GM12878 (cell line): Measurements from ENCODE around the gene RYR2. TPM values are rescaled to one million over a fixed set of nuclear protein-coding genes. Genes with fewer than 3 reads are reported as not detected.

Experiments used
- ATAC-seq: fragments of 200-7000 bp; cut with Tn5 transposase; 3 replicates; pipeline ENCODE4 v1.9.1; 2020; ENCODE audit warnings: mild to moderate bottlenecking, moderate library complexity
- BruUV-seq: library from RNA; stranded (reverse); fragments of 400-500 nt; replicated peaks from 2 replicates; lab custom pipeline; 2021; lab: Mats Ljungman, UMichigan
- CTCF ChIA-PET: fragments of 300-600 bp; sonication (Branson Sonifier 250); formaldehyde crosslinking; extraction: SDS; loops from one replicate; lab custom pipeline; 2021; ENCODE audit warnings: inconsistent platforms; lab: Yijun Ruan, JAX
- POLR2A ChIA-PET: fragments of 350-600 bp; formaldehyde crosslinking; extraction: SDS; loops from one replicate; lab custom pipeline; 2021; ENCODE audit warnings: inconsistent platforms; lab: Charles Lee
- RAD21 ChIA-PET: fragments of 300-600 bp; sonication (Branson Sonifier 250); formaldehyde crosslinking; loops from one replicate; lab custom pipeline; 2023; ENCODE audit warnings: antibody characterized with exemption; ENCODE audit not compliant: unreplicated experiment; lab: Charles Lee
- SMC1A ChIA-PET: fragments of 300-600 bp; sonication (Branson Sonifier 250); formaldehyde crosslinking; loops from one replicate; lab custom pipeline; 2023; ENCODE audit not compliant: unreplicated experiment, uncharacterized antibody; lab: Charles Lee
- DNase-seq: peaks from one replicate; pipeline ENCODE4 v3.0.0-alpha.2; 2011; ENCODE audit warnings: low read depth, low spot score
- FAIRE-seq: peaks from 3 replicates; lab custom pipeline; 2011; peaks lifted over from hg19 to GRCh38; lab: Jason Lieb, UNC
- H2AFZ ChIP-seq: 2 replicates; pipeline ENCODE4 v1.6.0; 2011; ENCODE audit warnings: low read depth, low read length, control low read depth; ENCODE audit not compliant: control insufficient read depth
- H3K27ac ChIP-seq: 2 replicates; pipeline ENCODE4 v1.5.1; 2011; ENCODE audit warnings: control low read depth; ENCODE audit not compliant: control insufficient read depth, insufficient read depth
- H3K27me3 ChIP-seq, 2 experiments: replicated peaks in 1 of 2; 2 replicates each; pipeline versions ENCODE4 v1.6.0 to v1.6.1; 2011; ENCODE audit warnings: low read length in 1 of 2; ENCODE audit not compliant: control insufficient read depth in 2 of 2, insufficient read depth in 2 of 2
- H3K36me3 ChIP-seq, 2 experiments: 2 replicates each; pipeline ENCODE4 v1.5.1; 2011; ENCODE audit warnings: low read length in 1 of 2; ENCODE audit not compliant: control insufficient read depth in 2 of 2, insufficient read depth in 2 of 2
- H3K4me1 ChIP-seq: 2 replicates; pipeline ENCODE4 v1.6.1; 2011; ENCODE audit warnings: mild to moderate bottlenecking, low read length, moderate library complexity, mixed read lengths; ENCODE audit not compliant: control insufficient read depth, insufficient read depth
- H3K4me2 ChIP-seq: 2 replicates; pipeline ENCODE4 v1.6.0; 2011; ENCODE audit warnings: control low read depth; ENCODE audit not compliant: control insufficient read depth, insufficient read depth
- H3K4me3 ChIP-seq: fragments of 200-600 bp; sonication (generic); 2 replicates; pipeline ENCODE4 v1.5.1; 2016
- H3K79me2 ChIP-seq: 2 replicates; pipeline ENCODE4 v1.6.0; 2011; ENCODE audit warnings: low read length; ENCODE audit not compliant: control insufficient read depth, insufficient read depth
- H3K9ac ChIP-seq: 2 replicates; pipeline ENCODE4 v1.8.0; 2011; ENCODE audit warnings: low read length, control low read depth, mixed read lengths; ENCODE audit not compliant: control insufficient read depth, insufficient read depth
- H3K9me3 ChIP-seq: replicated peaks from 3 replicates; pipeline ENCODE4 v1.5.1; 2011; ENCODE audit warnings: mild to moderate bottlenecking, low read length; ENCODE audit not compliant: control insufficient read depth, insufficient read depth
- H4K20me1 ChIP-seq: 2 replicates; pipeline ENCODE4 v1.6.0; 2011; ENCODE audit not compliant: control insufficient read depth, insufficient read depth
- CREM ChIP-seq: IDR thresholded peaks from 2 replicates; pipeline ENCODE4 v1.6.1; 2014; ENCODE audit warnings: antibody characterized with exemption, low read depth
- EGR1 ChIP-seq, 2 experiments: IDR thresholded peaks; 1 replicate in 1 of 2; 2 replicates in 1 of 2; pipeline ENCODE4 v1.6.1; 2011 to 2012; ENCODE audit warnings: low read depth in 2 of 2, low read length in 2 of 2, borderline replicate concordance in 1 of 2, mild to moderate bottlenecking in 1 of 2, moderate library complexity in 1 of 2
- NR2C1 ChIP-seq: fragments of 450-650 bp; IDR thresholded peaks from 2 replicates; pipeline ENCODE4 v1.6.1; 2017; ENCODE audit warnings: antibody characterized with exemption, mild to moderate bottlenecking, moderate library complexity
- POU2F2 ChIP-seq: IDR thresholded peaks from 3 replicates; pipeline ENCODE4 v1.6.1; 2011; ENCODE audit warnings: low read depth, mild to moderate bottlenecking, low read length, borderline replicate concordance
- SREBF1 ChIP-seq: IDR thresholded peaks from 2 replicates; pipeline ENCODE4 v1.6.1; 2012; ENCODE audit warnings: mild to moderate bottlenecking, low read length
- STAT1 ChIP-seq: fragments of 450-650 bp; conservative IDR thresholded peaks from 2 replicates; pipeline ENCODE4 v1.6.1; 2014; ENCODE audit warnings: antibody characterized with exemption, mild to moderate bottlenecking
- TAF1 ChIP-seq: IDR thresholded peaks from 2 replicates; pipeline ENCODE4 v1.6.1; 2011; ENCODE audit warnings: mild to moderate bottlenecking, low read depth, low read length, borderline replicate concordance
- ZNF384 ChIP-seq: IDR thresholded peaks from 2 replicates; pipeline ENCODE4 v1.6.1; 2012; ENCODE audit warnings: low read depth, mild to moderate bottlenecking, low read length, improper control_type of control experiment, borderline replicate concordance
- WGBS: methylation state at CpG from one replicate; pipeline ENCODE4 v1.1.6; 2016; ENCODE audit warnings: low lambda C conversion rate; ENCODE audit not compliant: insufficient replicate concordance, insufficient coverage; ENCODE audit errors: missing lambda C conversion rate; 5-methylcytosine and 5-hydroxymethylcytosine counted together
- in situ Hi-C: fragments of 300-500 bp; cut with MboI; formaldehyde crosslinking; loops from 9 replicates; pipeline ENCODE4 v1.14.3; 2018; ENCODE audit warnings: mixed read lengths
- intact Hi-C: fragments of 100-400 bp; cut with micrococcal nuclease; formaldehyde crosslinking; loops from one replicate; pipeline ENCODE4 v1.14.2; 2022; ENCODE audit not compliant: unreplicated experiment
- polyA plus RNA-seq, 11 experiments: library from polyadenylated mRNA; depleted of rRNA in 4 of 11; unstranded in 6 of 11; stranded (reverse) in 5 of 11; fragments of >200 nt; fragmentation: Nextera tagmentation in 4 of 11; fragmentation: Illumina TruSeq in 1 of 11; extraction: Ambion mirVana in 4 of 11; extraction: Trizol in 1 of 11; gene quantifications; 1 replicate in 1 of 11; 2 replicates in 10 of 11; pipeline versions ENCODE4 v1.2.1 to v1.2.3, GENCODE V29; 2011 to 2016; ENCODE audit warnings: inconsistent platforms in 2 of 11, missing spikeins in 2 of 11, low read depth in 1 of 11
- total RNA-seq, 4 experiments: library from RNA; depleted of rRNA in 3 of 4; stranded (reverse); fragments of >200 nt in 3 of 4; fragmentation: Illumina TruSeq in 1 of 4; extraction: Trizol in 1 of 4; gene quantifications; 2 replicates each; pipeline versions ENCODE4 v1.2.1 to v1.2.3, GENCODE V29; 2013 to 2021
- TF ChIP-seq, protein P1 (sequence below): IDR thresholded peaks from 2 replicates; pipeline ENCODE4 v1.6.1; 2012; ENCODE audit warnings: low read depth, low read length, improper control_type of control experiment
- TF ChIP-seq, protein P2 (sequence below): fragments of 150-350 bp; IDR thresholded peaks from 2 replicates; pipeline ENCODE4 v1.6.1; 2014; ENCODE audit warnings: mild to moderate bottlenecking, low read depth, low read length

Gene RYR2
- total and polyA plus RNA-seq, 10 of the 15 experiments (the other 5 are each of a cell fraction or from before 2014, with no cell fraction given), result 0.01 to 0.04 TPM; not detected in 8

DNA sequence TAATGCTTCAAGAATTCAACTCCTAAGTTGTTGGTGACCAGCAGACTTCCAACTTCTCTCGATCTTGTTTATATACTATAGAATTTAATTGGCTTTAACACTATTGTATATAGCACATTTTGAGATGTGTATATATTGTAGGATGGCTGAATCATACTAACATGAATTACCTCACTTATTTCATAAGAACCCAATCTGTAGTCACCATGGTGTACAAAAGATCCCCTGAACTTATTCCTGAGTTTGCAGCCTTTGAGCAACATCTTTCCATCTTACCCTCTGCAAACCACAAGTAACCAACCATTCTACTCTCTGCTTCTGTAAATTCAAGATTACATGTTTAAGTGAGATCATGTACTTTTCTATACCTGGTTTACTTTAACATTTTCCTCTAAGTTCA lies 836.4 kb downstream of the RYR2 start:
- H3K4me3 ChIP-seq, result no peak overlapping the region
- BruUV-seq, result no TSS peak
- ChIA-PET CTCF (interaction anchor here (0.6 to 3.4 kb wide), 2 partner anchors 14 to 80 kb away, joined by 3 to 15 read pairs; no protein-coding TSS in a partner anchor), POLR2A (no interaction called here), SMC1A (interaction anchor here (0.6 to 1.4 kb wide), 2 partner anchors 14 to 184 kb away, joined by 4 read pairs; no protein-coding TSS in a partner anchor), RAD21 (no interaction called here)
- no peak for FAIRE-seq
- ATAC-seq, result no peak
- H2AFZ ChIP-seq, result no peak overlapping the region
- no peak overlapping the region for H3K27ac ChIP-seq
- no peaks in the 10 kb centered on the region for H3K27me3 ChIP-seq
- H3K4me2 ChIP-seq, result no peak overlapping the region
- intact Hi-C loops, result no loop called here
- in situ Hi-C loops, result no loop called here
- WGBS, result 0% methylated on average over 1 of the region's 1 CpG
- no peaks in the 10 kb centered on the region for H3K36me3 ChIP-seq
- H3K9ac ChIP-seq, result no peak overlapping the region
- H3K9me3 ChIP-seq, result no peaks in the 10 kb centered on the region
- H4K20me1 ChIP-seq, result no peaks in the 10 kb centered on the region
- no peaks in the 10 kb centered on the region for H3K79me2 ChIP-seq
- H3K4me1 ChIP-seq, result no peaks in the 10 kb centered on the region
- TF ChIP-seq, protein P1, sequence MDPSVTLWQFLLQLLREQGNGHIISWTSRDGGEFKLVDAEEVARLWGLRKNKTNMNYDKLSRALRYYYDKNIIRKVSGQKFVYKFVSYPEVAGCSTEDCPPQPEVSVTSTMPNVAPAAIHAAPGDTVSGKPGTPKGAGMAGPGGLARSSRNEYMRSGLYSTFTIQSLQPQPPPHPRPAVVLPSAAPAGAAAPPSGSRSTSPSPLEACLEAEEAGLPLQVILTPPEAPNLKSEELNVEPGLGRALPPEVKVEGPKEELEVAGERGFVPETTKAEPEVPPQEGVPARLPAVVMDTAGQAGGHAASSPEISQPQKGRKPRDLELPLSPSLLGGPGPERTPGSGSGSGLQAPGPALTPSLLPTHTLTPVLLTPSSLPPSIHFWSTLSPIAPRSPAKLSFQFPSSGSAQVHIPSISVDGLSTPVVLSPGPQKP, result no peak
- TF ChIP-seq CREM, result no peak
- no peak for TF ChIP-seq SREBF1
- no peak for TF ChIP-seq STAT1
- no peak for TF ChIP-seq POU2F2
- no peak for TF ChIP-seq NR2C1
- TF ChIP-seq, protein P2, sequence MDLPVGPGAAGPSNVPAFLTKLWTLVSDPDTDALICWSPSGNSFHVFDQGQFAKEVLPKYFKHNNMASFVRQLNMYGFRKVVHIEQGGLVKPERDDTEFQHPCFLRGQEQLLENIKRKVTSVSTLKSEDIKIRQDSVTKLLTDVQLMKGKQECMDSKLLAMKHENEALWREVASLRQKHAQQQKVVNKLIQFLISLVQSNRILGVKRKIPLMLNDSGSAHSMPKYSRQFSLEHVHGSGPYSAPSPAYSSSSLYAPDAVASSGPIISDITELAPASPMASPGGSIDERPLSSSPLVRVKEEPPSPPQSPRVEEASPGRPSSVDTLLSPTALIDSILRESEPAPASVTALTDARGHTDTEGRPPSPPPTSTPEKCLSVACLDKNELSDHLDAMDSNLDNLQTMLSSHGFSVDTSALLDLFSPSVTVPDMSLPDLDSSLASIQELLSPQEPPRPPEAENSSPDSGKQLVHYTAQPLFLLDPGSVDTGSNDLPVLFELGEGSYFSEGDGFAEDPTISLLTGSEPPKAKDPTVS, result no peak
- TF ChIP-seq EGR1 (IDR thresholded peaks at IDR 0.05; ENCODE audit: borderline replicate concordance in 1 of 2, low read depth in 2 of 2, low read length in 2 of 2), result no peak
- no peak for TF ChIP-seq ZNF384
- TF ChIP-seq TAF1, result no peak
- DNase-seq, result no peak
